Measurements from ENCODE around the gene VAV1. TPM values are rescaled to one million over a fixed set of nuclear protein-coding genes. Genes with fewer than 3 reads are reported as not detected.
A peak's percentile ranks its signal among the peaks of the same experiment; 100 is the strongest.
"Not testable (repeated sequence)": the region's sequence is repeated elsewhere in the genome, so short reads cannot be mapped to it uniquely, and the experiment has no call there.

VAV1 gene
- total RNA-seq, 1 donor from 2014 or later: 0.07 TPM

DNA sequence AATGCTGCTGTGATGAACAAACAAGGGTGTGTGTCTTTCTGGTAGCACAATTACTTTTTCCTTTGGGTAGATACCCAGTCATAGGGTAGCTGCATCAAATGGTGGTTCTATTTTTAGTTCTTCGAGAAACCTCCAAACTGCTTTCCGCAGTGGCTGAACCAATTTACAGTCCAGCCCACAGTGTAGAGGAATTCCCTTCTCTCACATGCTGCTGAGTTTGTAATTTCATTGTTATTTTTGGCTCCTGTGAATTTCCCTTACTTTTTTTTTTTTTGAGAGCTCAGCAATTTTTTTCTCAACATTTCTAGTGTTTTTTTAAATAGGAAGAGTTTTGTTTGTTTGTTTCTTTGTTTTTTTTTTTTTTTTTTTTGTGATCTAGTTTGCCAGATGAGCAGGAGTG, 77.4 kb downstream of the VAV1 start:
- no peak for DNase-seq (ENCODE audit: low read depth, low spot score)

- no peak for DNase-seq (ENCODE audit: low read depth, low spot score)
Observed at GRCh38 chr19:6851359-6851758, 78.9 kb downstream of the VAV1 start.

DNA sequence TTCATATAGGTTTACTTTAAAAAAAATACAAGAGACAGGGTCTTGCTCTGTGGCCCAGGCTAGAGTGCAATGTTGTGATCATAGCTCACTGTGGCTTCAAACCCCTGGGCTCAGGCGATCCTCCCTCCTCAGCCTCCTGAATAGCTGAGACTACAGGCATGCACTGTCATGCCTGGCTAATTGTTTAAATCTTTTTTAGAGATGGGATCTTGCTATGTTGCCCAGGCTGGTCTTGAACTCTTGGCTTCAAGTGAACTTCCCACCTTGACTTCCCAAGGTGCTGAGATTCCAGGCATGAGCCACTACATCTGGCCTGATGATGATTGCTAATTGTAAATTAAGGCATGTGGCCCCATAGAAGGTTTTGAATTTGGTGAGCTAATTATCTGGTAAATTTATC, 79.5 kb downstream of the VAV1 start:
- no peak for DNase-seq (ENCODE audit: low read depth, low spot score)

DNA sequence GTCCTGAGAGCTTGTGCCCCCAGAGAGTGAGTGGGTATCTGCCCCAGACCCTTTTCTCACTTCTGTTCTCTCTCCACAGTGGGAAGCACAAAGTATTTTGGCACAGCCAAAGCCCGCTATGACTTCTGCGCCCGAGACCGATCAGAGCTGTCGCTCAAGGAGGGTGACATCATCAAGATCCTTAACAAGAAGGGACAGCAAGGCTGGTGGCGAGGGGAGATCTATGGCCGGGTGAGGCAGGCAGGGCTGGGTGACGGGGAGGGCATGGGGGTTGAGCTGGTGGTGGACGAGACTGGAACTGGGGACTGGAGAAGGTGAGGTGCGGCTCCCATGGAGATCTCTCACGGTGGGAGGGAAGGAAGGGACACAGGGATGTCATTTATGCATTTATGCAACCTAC, 81.4 kb downstream of the VAV1 start:
- DNase-seq (ENCODE audit: low read depth, low spot score): no peak

- DNase-seq (ENCODE audit: low read depth, low spot score): no peak
Observed at GRCh38 chr19:6854758-6855157, 82.2 kb downstream of the VAV1 start.

GRCh38 chr19:6856749-6857372, 84.4 kb downstream of the VAV1 start:
- no peak for DNase-seq (ENCODE audit: low read depth, low spot score)

GRCh38 chr19:6861683-6862286, 89.3 kb downstream of the VAV1 start:
- DNase-seq (ENCODE audit: low read depth, low spot score): no peak

GRCh38 chr19:6862673-6863078, 90.2 kb downstream of the VAV1 start:
- peak; percentile 47 for DNase-seq (ENCODE audit: low read depth, low spot score)

DNA sequence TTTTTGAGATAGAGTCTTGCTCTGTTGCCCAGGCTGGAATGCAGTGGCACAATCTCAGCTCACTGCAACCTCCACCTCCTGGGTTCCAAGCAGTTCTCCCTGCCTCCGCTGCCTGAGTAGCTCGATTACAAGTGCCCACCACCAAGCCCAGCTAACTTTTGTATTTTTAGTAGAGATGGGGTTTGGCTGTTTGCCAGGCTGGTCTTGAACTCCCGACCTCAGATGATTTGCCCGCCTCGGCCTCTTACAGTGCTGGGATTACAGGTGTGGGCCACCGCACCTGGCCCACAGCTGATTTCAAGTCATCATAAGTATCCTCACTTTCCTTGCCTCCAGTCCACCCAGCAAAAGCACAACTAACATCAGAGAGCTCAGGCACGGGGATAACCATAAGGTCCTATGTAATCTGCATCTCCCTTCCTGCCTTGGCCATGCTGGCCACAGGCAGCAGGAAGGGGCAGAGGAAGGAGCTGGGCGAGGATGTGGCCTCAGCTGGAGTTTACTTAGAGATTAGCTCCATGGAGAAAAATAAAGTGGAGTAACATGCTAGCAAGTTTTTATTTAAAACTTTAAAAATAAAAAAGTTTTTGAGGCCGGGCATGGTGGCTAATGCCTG, 91.9 kb downstream of the VAV1 start:
- DNase-seq (ENCODE audit: low read depth, low spot score): no peak

GRCh38 chr19:6865849-6866248, 93.3 kb downstream of the VAV1 start:
- DNase-seq (ENCODE audit: low read depth, low spot score): no peak

DNA sequence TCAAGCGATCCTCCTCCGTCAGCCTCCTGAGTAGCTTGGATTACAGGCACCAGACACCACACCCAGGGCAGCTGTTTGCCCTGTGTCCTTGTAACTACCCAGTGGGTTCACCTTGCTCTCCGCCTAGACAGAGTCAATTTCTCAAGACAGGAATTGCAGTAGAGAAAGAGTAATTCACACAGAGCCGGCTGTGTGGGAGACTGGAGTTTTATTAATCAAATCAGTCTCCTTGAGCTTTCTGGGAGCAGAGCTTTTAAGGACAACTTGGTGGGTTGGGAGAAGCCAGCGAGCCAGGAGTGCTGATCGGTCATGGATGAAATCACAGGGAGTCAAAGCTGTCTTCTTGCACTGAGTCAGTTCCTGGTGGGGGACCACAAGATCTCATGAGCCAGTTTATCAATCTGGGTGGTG, 94.2 kb downstream of the VAV1 start:
- no peak for DNase-seq (ENCODE audit: low read depth, low spot score)

DNA sequence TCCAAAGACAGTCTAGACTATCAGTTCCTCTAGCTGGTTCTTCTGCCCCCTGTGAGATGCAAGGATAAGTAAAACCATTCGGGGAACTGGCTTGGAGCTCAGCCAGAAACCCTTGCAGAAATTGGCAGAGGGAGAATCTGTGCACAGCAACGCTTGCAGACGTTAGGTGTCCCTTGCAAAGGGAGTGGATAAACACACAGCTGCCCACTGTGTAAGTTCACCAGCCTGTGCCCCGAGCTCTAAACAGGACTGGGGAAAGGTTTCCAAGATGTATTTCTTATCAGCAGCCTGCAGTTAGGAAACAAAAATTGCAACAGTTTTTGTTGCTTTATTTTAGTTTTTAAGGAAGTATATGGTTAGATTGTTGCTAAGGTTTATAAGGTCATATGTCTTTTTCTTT, 95.8 kb downstream of the VAV1 start:
- no peak for DNase-seq (ENCODE audit: low read depth, low spot score)

DNA sequence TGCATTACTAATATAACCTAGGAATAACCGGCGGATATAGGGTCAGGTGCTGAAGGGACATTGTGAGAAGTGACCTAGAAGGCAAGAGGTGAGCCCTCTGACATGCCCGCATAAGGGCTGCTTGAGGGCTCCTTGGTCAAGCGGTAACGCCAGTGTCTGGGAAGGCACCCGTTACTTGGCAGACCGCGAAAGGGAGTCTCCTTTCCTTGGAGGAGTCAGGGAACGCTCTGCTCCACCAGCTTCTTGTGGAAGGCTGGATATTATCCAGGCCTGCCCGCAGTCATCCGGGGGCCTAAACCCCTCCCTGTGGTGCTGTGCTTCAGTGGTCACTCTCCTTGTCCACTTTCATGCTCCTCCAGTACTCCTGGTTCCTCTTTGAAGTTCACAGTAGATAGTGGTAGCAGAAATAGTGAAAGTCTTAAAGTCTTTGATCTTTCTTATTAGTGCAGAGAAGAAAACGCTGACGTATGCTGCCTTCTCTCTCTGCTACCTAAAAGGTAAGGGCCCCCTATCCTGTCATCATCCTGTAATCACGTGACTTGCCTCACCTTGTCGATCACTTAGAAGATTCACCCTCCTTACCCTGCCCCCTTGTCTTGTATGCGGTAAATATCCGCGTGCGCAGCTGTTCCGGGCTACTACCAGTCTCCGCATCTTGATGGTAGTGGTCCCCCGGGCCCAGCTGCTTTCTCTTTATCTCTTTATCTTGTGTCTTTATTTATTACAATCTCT, 96.8 kb downstream of the VAV1 start:
- DNase-seq (ENCODE audit: low read depth, low spot score): not testable (repeated sequence)

DNA sequence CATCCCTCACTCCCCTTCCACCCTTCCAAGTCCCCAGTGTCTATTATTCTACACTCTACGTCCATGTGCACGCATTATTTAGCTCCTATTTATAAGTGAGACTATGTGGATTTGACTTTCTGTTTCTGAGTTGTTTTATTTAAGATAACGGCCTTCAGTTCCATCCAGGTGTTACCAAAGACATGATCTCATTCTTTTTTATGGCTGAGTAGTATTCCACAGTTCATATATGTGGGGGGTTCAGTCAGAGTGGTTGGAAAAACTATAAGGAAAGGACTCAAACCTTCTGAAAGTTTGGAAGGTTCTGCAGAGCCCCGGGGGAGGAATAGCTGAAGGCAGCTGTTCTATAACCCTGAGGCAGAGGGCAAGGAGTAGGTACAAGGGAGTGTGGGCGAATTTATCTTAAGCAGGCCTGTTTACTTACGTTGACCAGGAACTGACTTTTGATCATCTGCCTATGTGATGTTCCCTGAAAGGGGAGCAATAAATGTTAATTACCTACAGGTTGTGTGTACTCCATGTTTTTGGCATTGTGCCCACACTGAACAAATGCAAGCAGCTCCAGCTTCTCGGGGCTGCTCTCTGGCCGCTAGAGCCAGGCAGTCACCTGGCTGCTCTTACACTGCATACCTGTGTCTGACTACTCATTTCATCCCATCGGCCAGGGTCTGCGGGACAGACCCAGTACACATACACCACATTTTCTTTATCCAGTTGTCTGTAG, 101.4 kb downstream of the VAV1 start:
- DNase-seq (ENCODE audit: low read depth, low spot score): no peak

GRCh38 chr19:6875218-6875617, 102.7 kb downstream of the VAV1 start:
- no peak for DNase-seq (ENCODE audit: low read depth, low spot score)

- no peak for DNase-seq (ENCODE audit: low read depth, low spot score)
Observed at GRCh38 chr19:6876748-6877147, 104.2 kb downstream of the VAV1 start.

DNA sequence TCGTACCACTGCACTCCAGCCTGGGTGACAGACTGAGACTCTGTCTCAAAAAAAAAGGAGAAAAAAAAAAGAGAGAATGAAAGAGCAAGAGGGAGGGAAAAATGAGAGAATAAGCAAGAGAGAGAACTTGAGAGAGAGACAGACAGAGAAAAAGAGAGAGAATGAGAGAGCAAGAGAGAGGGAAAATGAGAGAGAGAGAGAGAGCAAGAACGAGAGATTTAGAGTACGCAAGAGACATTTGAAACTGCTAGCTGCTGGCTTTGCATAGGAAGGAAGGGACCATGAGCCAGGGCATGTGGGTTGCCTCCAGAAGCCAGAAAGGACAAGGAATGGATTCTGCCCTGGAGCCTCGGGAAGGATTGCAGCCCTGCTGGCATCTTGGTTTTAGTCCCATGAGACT, 105.3 kb downstream of the VAV1 start:
- DNase-seq (ENCODE audit: low read depth, low spot score): no peak

DNA sequence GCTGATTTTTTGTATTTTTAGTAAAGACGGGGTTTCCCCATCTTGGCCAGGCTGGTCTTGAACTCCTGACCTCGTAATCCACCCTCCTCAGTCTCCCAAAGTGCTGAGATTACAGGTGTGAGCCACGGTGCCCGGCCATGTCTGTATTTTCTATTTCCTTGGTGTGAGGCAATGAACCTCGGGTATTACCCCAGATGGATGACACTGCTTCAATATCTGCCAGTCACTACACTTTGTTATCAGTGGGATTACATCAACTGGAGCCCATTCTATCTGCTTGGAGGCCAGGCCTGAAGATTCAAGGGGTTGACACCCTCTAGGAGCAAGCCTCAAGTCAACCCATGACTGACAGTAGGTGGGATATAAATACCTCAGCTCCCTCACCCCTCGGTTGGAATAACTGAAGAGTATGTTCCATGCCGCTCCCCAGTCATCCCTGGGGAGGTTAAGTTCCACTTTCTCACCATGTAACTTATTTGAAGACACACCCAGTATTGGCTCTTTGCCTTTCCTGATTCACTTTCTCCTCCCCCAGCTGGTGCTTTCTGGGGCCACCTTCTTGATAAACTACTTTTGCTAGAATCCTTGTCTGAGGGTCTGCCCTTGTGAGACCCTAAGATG, 113.9 kb downstream of the VAV1 start:
- no peak for DNase-seq (ENCODE audit: low read depth, low spot score)

DNA sequence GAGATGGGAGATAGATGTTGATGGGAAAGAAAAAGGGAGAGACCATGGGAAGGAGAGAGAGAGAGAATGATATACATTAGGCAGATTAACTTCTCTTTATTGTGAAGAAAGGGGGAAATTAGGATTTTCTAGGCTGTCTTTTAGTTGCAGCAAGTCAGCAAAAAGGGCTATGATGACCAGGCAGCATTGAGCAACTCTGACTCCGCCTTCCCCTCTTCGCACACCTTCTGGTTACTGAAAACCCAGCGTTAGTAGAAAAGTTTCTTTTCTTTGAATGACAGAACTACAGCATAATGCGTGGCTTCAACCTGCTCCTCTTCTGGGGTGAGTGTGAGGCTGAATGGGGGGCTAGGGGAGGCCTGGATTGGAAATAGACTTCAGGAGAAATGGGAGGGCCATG, 114.8 kb downstream of the VAV1 start, which contains the start of gene ADGRE1:
Gene ADGRE1, plus strand, starts transcription at position 264 of the 400 bp plus-strand sequence. Its CDS starts 30 bp downstream, at position 294.
- DNase-seq (ENCODE audit: low read depth, low spot score): no peak

GRCh38 chr19:6888967-6889366, 116.5 kb downstream of the VAV1 start:
- DNase-seq (ENCODE audit: low read depth, low spot score): no peak

DNA sequence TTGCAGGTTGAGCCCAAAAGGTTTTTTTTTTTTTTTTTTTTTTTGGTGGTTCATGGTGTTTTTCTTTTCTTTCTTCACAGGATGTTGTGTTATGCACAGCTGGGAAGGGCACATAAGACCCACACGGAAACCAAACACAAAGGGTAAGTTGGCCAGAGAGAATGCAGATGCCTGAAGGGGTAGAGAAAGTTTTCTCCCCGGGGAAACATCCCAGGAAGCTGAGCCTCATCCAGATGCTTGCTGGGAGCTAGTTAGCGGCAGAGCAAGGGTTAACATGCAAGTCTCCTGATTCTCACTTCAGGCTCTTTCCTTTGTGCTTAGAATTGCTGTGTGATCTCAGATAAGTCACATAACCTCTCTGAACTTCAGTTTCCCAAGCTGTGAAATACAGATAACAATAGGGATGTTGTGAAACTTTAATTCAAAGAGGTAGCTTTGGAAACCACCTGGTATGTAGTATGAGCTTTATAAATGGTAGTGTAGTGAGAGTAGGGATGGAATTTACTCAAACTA, 117.9 kb downstream of the VAV1 start:
- no peak for DNase-seq (ENCODE audit: low read depth, low spot score)
